Pons (tissue), 1 donor: ENCODE results near the gene PXDN.

Experiments used
- DNase-seq: peaks from one replicate; pipeline ENCODE4 v3.0.0-alpha.2; 2016; ENCODE audit warnings: low spot score

Gene PXDN

GRCh38 chr2:1755436-1756191 lies 11.3 kb upstream of the PXDN start:
- no peak for DNase-seq

- DNase-seq, result no peak
Measured at GRCh38 chr2:1754461-1755170, 10.3 kb upstream of the PXDN start.

- DNase-seq, result no peak
Measured at GRCh38 chr2:1754046-1754445, 9.7 kb upstream of the PXDN start.

- DNase-seq, result no peak
Measured at GRCh38 chr2:1752751-1753150, 8.4 kb upstream of the PXDN start.

- DNase-seq, result no peak
Measured at GRCh38 chr2:1751767-1752725, 7.7 kb upstream of the PXDN start.

- peak; percentile 64 for DNase-seq
Measured at GRCh38 chr2:1750933-1751766, 6.8 kb upstream of the PXDN start.

- no peak for DNase-seq
Measured at GRCh38 chr2:1750270-1750932, 6.1 kb upstream of the PXDN start.

- DNase-seq, result no peak
Measured at GRCh38 chr2:1749489-1750119, 5.3 kb upstream of the PXDN start.

GRCh38 chr2:1748741-1749488 lies 4.6 kb upstream of the PXDN start:
- DNase-seq, result no peak

GRCh38 chr2:1748176-1748740 lies 3.9 kb upstream of the PXDN start:
- no peak for DNase-seq

GRCh38 chr2:1747065-1747941 lies 3.0 kb upstream of the PXDN start:
- no peak for DNase-seq

- DNase-seq, result no peak
Measured at GRCh38 chr2:1746174-1747064, 2.1 kb upstream of the PXDN start.

GRCh38 chr2:1745171-1746023 lies 1.1 kb upstream of the PXDN start:
- DNase-seq, result no peak

- DNase-seq, result no peak
Measured at GRCh38 chr2:1744151-1744445, 217 bp downstream of the PXDN start.

- no peak for DNase-seq
Measured at GRCh38 chr2:1743396-1744150, 742 bp downstream of the PXDN start.
